ENCODE data around the gene TSPAN13. TPM values are rescaled to one million over a fixed set of nuclear protein-coding genes. Genes with fewer than 3 reads are reported as not detected.
"Not testable (repeated sequence)": the region's sequence is repeated elsewhere in the genome, so short reads cannot be mapped to it uniquely, and the experiment has no call there.

Gene TSPAN13
- total RNA-seq, 1 donor from 2014 or later: 0.61 TPM

DNA sequence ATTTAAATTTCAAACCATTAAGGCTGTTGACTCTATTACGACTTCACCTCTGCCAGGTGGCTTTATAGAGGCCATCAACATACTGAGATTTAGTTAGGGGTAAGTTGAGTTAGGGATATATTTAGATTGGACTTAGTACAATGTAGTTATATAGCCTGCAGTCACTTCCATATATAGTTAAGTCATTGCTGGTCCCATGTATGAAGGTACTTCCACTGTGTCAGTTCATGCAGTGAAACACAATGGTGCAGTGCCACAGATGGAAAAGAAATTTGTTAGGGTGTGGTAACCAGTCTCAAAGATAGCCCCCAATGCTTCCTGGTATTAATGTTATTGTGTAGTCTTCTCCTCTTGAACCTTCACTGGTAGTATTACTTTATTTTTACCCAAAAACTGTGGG lies 12.6 kb upstream of the TSPAN13 start:
- intact Hi-C loops (cut with micrococcal nuclease): no loop called here

DNA sequence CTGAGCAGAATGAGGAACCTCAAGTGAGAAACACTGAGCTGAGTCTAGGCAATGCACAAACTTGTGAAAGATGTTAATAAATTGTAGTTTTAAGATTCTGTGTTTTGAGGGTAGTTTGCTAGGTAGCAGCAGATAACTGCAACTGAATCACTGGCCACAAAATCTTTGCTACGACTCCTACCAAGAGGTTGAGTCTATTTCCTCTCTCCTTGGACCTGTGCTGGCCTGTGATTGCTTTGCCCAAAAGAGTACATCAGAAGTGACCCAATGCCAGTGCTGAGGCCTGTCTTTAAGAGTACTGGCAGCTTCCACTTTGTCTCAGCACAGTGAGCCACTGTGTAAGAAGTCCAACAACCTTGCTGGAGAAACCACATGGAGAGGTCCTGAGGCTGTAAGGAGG lies 11.9 kb upstream of the TSPAN13 start:
- intact Hi-C loops (cut with micrococcal nuclease): no loop called here

GRCh38 chr7:16742547-16742946 lies 11.0 kb upstream of the TSPAN13 start:
- intact Hi-C loops (cut with micrococcal nuclease): no loop called here

GRCh38 chr7:16743236-16743635 lies 10.3 kb upstream of the TSPAN13 start:
- intact Hi-C loops (cut with micrococcal nuclease): no loop called here

- intact Hi-C loops (cut with micrococcal nuclease): no loop called here
These were observed 8.9 kb upstream of the TSPAN13 start for GRCh38 chr7:16744518-16745250.

GRCh38 chr7:16745645-16746044 lies 7.9 kb upstream of the TSPAN13 start:
- intact Hi-C loops (cut with micrococcal nuclease): no loop called here

DNA sequence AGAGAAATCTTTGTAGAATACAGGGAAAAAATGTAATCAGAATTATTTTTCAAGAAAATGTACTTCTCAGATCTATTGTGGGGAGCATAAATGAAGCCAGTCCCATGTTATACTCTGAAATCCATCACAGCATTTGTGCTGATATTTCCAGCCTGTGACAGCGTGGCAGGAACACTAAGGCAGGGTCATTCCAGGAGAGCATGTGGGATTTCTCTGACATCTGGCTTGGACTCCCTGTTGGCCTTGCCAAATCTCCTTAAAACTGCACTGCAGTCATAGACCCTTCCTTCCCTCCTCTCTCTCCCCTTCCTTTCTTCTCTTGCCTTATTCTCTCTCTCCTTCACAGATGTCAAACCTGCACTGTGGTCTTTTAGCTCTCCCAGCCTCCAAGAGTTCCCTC lies 6.5 kb upstream of the TSPAN13 start:
- intact Hi-C loops (cut with micrococcal nuclease): no loop called here

DNA sequence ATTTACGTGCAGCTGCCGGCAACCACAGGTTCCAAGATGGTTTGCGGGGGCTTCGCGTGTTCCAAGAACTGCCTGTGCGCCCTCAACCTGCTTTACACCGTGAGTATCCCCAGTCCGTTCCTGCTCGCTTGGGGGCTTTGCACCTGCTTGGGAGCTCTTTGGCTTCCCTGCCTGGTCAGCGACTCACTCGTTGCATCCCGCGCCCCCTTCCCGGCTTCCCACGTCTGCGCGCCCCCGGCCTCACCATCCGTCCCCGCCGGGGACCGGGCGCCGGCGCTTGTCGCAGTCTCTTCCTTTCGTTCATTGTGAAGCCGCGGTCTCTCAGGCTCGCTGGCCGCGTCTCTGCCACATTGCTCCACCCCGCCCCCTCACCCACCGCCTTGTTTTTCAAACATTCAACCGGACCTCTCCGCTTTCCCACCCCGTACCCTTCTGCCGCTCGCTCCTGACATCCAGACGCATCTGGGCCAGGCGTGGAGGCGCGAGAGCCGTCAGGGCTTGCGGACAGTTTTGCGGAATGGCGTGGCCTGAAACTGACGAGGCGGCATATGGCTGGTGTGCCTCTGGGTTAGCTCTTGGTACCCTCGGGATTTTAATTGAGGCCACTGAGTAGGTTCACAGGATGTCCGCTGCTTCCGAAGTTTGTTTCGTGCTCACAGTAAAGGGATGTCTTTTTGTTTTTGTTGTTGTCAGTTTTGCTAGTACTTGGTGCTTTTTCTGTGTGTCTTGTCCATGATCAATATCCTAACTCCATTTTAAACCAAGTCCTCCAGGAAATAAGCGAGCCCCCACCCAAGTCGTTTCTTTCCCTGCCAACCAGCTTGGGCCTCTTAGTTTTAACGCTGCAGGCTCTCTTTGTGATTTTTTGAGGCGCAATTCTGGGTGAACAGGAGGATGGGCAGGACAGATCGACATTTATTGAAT lies 639 bp downstream of the TSPAN13 start:
- intact Hi-C loops (cut with micrococcal nuclease): loop anchor here (1.0 to 10.0 kb wide), 3 partner anchors 109 to 1191 kb away; partner anchors contain the start of genes ANKMY2, CRPPA and SNX13

DNA sequence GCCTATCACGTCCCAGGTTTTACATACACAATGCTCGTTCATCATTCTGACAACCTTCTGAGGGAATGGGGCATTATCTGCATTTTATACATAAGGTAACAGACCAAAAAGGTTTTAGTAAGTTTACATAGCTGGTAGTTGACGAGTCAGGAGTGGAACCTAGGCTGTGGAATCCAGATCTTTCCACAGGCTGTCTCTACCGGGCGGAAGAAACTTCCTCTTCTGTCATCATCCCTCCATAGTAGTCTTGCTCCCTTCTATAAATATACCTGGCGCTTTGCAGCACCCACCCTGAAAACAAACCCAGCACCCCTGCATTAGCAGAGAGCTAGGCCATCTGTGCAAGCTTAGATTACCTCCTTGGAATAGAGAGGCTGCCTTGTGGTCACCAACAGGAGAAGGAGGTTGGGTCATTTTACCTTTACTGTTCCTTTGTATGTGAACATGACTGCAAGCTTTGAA lies 1.3 kb downstream of the TSPAN13 start:
- intact Hi-C loops (cut with micrococcal nuclease): loop anchor here (5.0 to 10.0 kb wide), 2 partner anchors 333 to 1190 kb away; partner anchors contain the start of genes CRPPA and SNX13

- intact Hi-C loops (cut with micrococcal nuclease): loop anchor here (10.0 kb wide), 1 partner anchor 1189 kb away; the partner anchor contains the start of gene SNX13
These were observed 1.8 kb downstream of the TSPAN13 start for GRCh38 chr7:16755397-16755796.

- intact Hi-C loops (cut with micrococcal nuclease): loop anchor here (10.0 kb wide), 1 partner anchor 1187 kb away; the partner anchor contains the start of gene SNX13
These were observed 4.5 kb downstream of the TSPAN13 start for GRCh38 chr7:16758036-16758435.

DNA sequence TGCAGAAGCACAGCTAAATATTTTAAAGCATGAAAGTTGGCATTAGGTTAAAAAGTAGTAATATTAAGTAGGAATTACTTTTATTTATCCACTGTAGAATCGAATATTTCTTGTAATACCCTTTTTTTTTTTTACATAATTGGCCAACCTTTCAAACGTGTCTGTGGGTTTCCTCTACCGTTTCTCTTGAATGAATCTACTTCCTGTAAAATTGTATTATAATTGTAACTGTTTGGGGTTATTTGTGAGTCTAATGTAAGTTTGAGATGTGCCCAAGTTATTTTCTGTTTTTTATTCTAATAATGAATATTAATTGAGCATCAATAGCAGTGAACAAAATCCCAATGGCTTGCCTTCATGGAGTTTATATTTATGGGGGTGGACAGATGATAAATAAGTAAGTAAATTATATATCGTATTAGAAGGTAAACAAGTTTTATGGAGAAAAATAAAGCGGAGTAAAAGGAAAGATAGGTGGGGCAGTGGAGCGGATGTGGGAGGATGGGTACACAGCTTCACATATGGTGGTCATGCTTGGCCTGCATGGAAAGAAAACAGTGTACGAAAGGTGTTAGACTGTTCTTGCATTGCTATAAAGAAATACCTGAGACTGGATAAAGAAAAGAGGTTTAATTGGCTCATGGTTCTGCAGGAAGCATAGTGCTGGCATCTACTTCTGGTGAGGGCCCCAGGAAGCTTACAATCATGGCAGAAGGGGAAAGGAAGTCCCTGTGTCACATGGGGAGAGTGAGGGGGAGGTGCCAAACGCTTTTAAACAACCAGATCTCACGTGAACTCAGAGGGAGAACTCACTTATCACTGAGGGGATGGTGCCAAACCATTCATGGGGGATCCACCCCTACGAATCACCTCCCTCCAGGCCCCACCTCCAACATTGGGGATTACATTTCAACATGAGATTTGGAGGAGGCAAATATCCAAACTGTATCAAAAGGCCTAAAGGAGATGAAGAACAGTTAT lies 5.4 kb downstream of the TSPAN13 start:
- intact Hi-C loops (cut with micrococcal nuclease): loop anchor here (10.0 kb wide), 1 partner anchor 1186 kb away; the partner anchor contains the start of gene SNX13

DNA sequence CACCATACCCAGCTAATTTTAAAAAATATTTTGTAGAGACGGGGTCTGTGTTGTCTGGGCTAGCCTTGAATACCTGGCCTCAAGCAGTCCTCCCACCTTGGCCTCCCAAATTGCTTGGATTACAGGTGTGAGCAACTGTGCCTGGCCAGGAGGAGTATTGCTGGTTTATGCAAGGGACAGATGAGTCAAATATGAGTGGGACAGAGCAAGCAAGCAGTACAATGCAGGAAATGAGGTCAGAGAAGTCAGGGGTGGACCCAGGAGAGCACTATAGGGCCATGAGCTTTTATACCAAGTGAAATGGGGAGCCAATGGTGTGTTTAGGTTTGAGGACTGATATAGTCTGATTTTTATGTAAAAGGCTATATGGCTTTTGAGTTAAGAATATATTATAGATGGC lies 6.3 kb downstream of the TSPAN13 start:
- intact Hi-C loops (cut with micrococcal nuclease): loop anchor here (10.0 kb wide), 1 partner anchor 1185 kb away; the partner anchor contains the start of gene SNX13

- intact Hi-C loops (cut with micrococcal nuclease): no loop called here
These were observed 8.6 kb downstream of the TSPAN13 start for GRCh38 chr7:16762177-16762576.

GRCh38 chr7:16764942-16765341 lies 11.4 kb downstream of the TSPAN13 start:
- intact Hi-C loops (cut with micrococcal nuclease): no loop called here

- intact Hi-C loops (cut with micrococcal nuclease): no loop called here
These were observed 11.9 kb downstream of the TSPAN13 start for GRCh38 chr7:16765436-16765859.

DNA sequence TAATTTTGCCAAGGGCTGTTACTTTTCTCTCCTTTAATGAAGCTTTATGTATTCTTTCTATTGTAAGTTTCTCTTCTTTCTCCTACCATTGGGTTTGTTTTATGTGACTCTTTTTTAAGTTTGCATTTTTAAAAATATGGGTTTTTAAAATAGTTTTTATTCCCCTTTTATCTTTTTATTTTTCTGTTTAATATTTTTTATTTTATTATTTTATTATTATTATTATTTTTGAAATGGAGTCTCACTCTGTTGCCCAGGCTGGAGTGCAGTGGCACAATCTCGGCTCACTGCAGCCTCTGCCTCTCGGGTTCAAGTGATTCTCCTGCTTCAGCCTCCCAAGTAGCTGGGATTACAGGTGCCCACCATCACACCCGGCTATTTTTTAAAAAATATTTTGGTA lies 16.4 kb downstream of the TSPAN13 start:
- intact Hi-C loops (cut with micrococcal nuclease): not testable (repeated sequence)

DNA sequence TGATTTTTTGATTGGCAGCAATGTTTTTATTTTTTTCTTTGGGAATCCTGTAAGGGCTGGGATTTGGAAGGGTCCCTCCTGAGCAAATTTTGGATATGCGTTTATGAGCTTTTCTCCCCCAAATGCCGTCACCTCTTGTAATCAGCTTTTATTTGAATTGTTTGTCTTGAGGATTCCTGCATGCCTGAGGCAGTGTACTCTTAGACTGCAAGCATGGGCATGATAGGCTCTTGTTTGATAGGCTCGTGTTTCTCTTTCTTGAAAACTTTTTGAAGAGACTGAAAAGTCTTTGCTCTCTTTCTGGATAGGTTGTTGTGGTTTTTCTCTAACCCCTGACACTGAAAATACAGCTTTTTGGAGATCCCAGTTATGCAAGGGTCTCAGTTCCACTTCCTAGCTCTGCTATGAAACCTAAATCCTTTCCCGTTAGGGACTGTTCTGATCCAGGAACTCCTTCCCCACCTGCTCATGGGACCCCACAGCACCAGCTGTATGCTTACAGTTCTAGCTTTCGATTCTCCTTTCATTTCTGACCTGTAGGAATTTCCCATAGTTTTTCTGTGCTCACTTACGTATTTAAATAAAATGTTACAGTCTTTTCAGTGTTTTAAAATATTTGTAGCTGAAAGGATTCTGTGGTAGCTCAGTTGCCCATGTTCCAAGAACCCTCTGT lies 17.2 kb downstream of the TSPAN13 start:
- intact Hi-C loops (cut with micrococcal nuclease): no loop called here

DNA sequence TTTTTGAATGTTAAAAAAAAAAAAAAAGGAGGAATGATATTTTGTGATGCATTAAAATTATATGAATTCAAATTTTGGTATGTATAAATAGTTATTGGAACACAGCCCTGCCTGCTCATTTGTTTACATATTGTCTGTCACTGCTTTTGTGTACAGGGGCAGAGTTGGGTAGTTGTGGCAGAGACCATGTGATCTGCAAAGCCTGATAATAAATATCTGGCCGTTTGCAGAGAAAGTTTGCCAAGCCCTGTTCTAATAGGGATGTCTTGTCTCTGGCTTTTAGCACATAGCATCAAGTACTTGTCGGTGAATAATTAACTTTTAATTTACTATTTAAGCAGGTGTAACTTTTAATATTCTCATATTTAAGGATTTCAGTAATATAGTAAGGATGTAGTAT lies 19.8 kb downstream of the TSPAN13 start:
- intact Hi-C loops (cut with micrococcal nuclease): no loop called here

DNA sequence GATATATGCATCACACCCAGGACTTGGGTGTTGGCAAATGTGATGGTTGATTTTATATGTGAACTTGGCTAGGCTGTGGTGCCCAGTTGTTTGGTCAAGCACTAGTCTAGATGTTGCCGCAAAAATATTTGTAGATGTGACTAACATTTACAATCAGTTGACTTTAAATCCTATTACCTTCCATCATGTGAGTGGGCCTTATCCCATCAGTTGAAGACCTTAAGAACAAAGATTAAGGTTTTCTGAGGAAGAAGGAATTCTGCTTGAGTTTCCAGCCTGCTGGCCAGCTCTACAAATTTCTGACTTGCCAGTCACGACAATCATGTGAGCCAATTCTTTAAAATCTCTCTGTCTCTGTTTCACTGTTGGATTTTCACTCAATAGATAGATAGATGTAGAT lies 20.3 kb downstream of the TSPAN13 start:
- intact Hi-C loops (cut with micrococcal nuclease): no loop called here

Data from T-helper 1 cell treated with Interleukin-12 subunit alpha and Interleukin-12 subunit beta and Interleukin-4 antibody, amounts not matched to agents 30 ng/mL and 1 ng/mL, for 36 hours (primary cell).